Umbilical cord (tissue), 2 donors: ENCODE measurements around the gene HOXC11. TPM values are rescaled to one million over a fixed set of nuclear protein-coding genes. Genes with fewer than 3 reads are reported as not detected.

Experiments used
- DNase-seq: peaks from one replicate; pipeline ENCODE4 v3.0.0-alpha.2; 2015; ENCODE audit warnings: low spot score
- total RNA-seq: library from RNA; depleted of rRNA; stranded (reverse); fragments of >200 nt; gene quantifications from one replicate; pipeline ENCODE4 v1.2.3, GENCODE V29; 2014; ENCODE audit warnings: low replicate concordance; ENCODE audit not compliant: insufficient read depth

The HOXC11 gene
- 7.7 TPM for total RNA-seq

- peak; percentile 37 for DNase-seq
Measured at GRCh38 chr12:53972722-53973235, at the start of gene HOXC11. Gene HOXC11 (plus strand): TSS chr12:53973126. CDS start chr12:53973242, 116 bp downstream.

GRCh38 chr12:53924521-53925405, 48.2 kb upstream of the HOXC11 start:
- DNase-seq: no peak

GRCh38 chr12:53927220-53928029, 45.5 kb upstream of the HOXC11 start:
- no peak for DNase-seq

- no peak for DNase-seq
Measured at GRCh38 chr12:53928054-53928835, 44.7 kb upstream of the HOXC11 start.

GRCh38 chr12:53929527-53929926, 43.4 kb upstream of the HOXC11 start:
- DNase-seq: no peak

GRCh38 chr12:53930591-53931255, 42.2 kb upstream of the HOXC11 start:
- DNase-seq: no peak

GRCh38 chr12:53931844-53932581, 40.9 kb upstream of the HOXC11 start:
- DNase-seq: no peak

- DNase-seq: no peak
Measured at GRCh38 chr12:53932915-53933314, 40.0 kb upstream of the HOXC11 start.

GRCh38 chr12:53935383-53936341, 37.3 kb upstream of the HOXC11 start:
- no peak for DNase-seq

GRCh38 chr12:53937099-53937498, 35.8 kb upstream of the HOXC11 start:
- DNase-seq: no peak

GRCh38 chr12:53937596-53938325, 35.2 kb upstream of the HOXC11 start:
- DNase-seq: no peak

- peak; percentile 95 for DNase-seq
Measured at GRCh38 chr12:53938326-53939140, 34.4 kb upstream of the HOXC11 start, which contains the start of gene HOXC13. Gene HOXC13 (plus strand): TSS chr12:53938831. CDS start chr12:53938907, 76 bp downstream.

GRCh38 chr12:53939141-53940108, 33.5 kb upstream of the HOXC11 start:
- DNase-seq: peak; percentile 66

GRCh38 chr12:53940443-53941014, 32.4 kb upstream of the HOXC11 start:
- DNase-seq: no peak

GRCh38 chr12:53941187-53941586, 31.7 kb upstream of the HOXC11 start:
- DNase-seq: no peak

- no peak for DNase-seq
Measured at GRCh38 chr12:53941750-53942149, 31.2 kb upstream of the HOXC11 start.
